ENCODE data around the gene DHRS12.

DNA sequence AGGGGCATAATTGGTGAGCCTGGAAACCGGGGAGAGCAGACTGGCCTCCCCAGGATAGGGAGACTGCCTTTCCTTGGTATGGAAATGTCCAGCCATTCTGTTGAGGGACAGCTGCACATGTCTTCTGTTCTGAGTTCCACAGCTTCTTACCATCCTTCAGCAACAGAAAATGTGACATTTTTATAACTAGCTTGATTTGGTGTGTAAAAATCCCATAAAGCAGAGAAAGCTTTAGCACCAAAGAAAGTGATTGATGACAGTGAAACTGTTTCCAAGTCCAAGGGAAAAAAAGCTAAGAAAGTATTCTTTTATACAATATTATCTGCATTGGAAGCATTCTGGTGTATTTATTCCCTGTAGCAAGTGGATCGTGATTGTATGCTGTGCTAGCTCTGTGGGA, 61.9 kb downstream of the DHRS12 start:
- TF ChIP-seq, protein P1, sequence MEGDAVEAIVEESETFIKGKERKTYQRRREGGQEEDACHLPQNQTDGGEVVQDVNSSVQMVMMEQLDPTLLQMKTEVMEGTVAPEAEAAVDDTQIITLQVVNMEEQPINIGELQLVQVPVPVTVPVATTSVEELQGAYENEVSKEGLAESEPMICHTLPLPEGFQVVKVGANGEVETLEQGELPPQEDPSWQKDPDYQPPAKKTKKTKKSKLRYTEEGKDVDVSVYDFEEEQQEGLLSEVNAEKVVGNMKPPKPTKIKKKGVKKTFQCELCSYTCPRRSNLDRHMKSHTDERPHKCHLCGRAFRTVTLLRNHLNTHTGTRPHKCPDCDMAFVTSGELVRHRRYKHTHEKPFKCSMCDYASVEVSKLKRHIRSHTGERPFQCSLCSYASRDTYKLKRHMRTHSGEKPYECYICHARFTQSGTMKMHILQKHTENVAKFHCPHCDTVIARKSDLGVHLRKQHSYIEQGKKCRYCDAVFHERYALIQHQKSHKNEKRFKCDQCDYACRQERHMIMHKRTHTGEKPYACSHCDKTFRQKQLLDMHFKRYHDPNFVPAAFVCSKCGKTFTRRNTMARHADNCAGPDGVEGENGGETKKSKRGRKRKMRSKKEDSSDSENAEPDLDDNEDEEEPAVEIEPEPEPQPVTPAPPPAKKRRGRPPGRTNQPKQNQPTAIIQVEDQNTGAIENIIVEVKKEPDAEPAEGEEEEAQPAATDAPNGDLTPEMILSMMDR (IDR thresholded peaks at IDR 0.05): no peak
- TF ChIP-seq POLR2A (IDR thresholded peaks at IDR 0.05): no peak
